GM12892 (cell line): ENCODE results near the gene ASPSCR1.

Source experiments
- POLR2A ChIP-seq: IDR thresholded peaks from 2 replicates; pipeline ENCODE4 v1.6.1; 2011; ENCODE audit warnings: low read depth, low read length, control low read depth
- POLR2AphosphoS5 ChIP-seq: IDR thresholded peaks from 2 replicates; pipeline ENCODE4 v1.6.1; 2011; ENCODE audit warnings: low read depth, low read length, control low read depth

DNA sequence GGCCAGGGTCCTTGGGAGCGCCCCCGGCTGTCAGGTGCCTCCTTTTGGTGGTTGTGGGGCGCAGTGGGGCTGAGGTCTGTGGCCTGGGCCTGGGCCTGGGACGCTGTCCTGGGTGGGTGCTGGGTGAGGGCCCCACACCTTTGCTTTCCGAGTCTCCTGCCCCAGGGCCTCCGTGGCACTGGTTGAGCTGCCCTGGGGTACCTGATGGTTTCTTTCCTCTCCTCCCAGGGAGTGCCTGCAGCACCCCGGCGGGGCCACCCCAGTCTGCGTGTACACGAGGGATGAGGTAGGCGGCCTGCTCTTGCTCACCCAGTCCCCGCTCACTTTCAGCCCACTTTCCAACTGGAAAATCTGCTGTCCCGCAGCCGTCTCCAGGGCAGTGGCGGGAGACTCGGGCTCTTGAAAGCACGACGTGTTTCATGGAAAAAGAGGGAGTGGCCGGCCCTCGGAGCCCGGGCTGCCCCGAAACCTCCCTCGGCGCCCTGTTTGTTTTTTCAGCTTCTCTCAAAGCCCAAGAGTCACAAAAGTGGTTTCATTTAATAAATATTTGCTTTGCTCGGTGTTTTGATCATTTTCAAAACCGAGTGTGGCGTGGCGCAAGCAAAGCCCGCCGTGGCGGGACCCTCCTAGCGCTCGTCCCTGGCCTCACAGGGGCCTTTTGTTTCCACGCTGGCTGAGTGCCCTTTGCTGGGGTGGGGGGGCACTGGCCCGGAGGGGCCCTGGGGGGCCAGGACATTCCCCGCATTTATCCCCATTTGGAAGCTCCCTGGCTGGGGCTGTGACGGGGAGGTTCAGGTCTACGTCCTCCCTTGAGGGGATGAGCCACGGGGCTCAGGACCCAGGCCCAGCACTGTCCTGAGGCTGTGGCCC is 17.4 kb downstream of the ASPSCR1 start:
- TF ChIP-seq POLR2A (no peak), POLR2AphosphoS5 (no peak)
